Measurements from ENCODE around the gene LAMP5.

The LAMP5 gene

DNA sequence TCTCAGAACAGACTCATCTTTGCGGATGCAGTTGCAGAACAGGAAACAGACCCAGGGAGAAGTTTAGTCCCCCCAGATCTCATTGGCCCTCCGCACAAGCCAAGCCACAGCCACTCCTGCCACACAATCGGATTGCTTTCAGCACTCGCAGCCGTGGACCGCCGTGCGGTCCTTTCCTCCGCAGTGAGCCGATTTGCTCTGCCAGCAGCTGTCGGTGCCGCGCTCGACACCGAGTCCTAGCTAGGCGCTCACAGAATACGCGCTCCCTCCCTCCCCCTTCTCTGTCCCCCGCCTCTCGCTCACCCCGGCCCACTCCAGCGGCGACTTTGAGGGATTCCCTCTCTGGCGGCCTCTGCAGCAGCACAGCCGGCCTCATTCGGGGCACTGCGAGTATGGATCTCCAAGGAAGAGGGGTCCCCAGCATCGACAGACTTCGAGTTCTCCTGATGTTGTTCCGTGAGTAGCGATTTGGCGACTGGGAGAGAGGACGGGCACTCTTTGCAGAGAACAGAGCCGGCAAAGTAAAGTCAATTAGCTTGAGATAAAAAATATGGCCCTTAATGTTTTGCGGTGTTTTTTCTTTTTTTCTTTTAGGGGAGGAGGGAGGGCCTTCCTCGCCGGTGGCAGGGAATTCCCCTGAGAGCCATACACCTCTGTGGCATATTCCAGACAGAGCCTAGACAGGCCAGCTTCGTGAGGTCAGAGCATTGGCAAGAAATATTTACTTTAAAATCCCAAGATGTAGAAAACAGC lies at the start of gene LAMP5:
TSS of gene LAMP5 (plus strand) at position 130 of the 753 bp plus-strand sequence. CDS start at position 393, 263 bp downstream.
- CTCF ChIA-PET: no interaction called here
- Mint-ChIP-seq H3K27me3 (peaks cover 59% of the 10 kb centered on the region), H3K4me1 (no peaks in the 10 kb centered on the region), H3K36me3 (no peaks in the 10 kb centered on the region), H3K9me3 (no peaks in the 10 kb centered on the region), H3K27ac (peak within 1 kb of the TSS; percentile 49), H3K4me3 (no peak within 1 kb of the TSS)
- no peak for DNase-seq

DNA sequence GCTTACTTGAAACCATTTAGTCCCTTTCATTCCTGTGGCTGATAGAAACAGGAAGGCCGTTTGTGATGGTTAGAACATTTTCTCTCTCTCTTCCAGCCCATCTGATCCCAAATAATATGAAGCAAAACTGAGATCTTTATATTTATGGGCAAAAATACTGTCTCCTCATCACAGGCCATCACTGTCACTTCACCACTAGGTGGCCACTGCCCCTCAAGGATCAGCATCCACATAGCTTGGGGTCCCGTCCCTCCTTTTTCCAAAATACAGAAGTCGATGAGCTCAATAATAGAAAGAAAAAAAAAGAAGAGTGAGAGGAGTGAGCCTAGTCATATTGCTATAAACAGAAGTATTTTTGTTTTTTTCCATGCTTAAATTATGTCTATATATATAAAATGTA lies 46.4 kb upstream of the LAMP5 start:
- Mint-ChIP-seq H3K4me1 (no peaks in the 10 kb centered on the region), H3K36me3 (no peaks in the 10 kb centered on the region), H3K27me3 (no peaks in the 10 kb centered on the region), H3K9me3 (peaks cover 5% of the 10 kb centered on the region), H3K4me3 (no peak overlapping the region), H3K27ac (no peak overlapping the region)
- CTCF ChIA-PET: no interaction called here
- no peak for DNase-seq

GRCh38 chr20:9474835-9475415 lies 39.5 kb upstream of the LAMP5 start:
- CTCF ChIA-PET: no interaction called here
- DNase-seq: no peak
- Mint-ChIP-seq H3K4me3 (no peak overlapping the region), H3K36me3 (no peaks in the 10 kb centered on the region), H3K27ac (no peak overlapping the region), H3K4me1 (no peaks in the 10 kb centered on the region), H3K9me3 (no peaks in the 10 kb centered on the region), H3K27me3 (no peaks in the 10 kb centered on the region)

- H3K27me3 Mint-ChIP-seq: no peaks in the 10 kb centered on the region
- no peaks in the 10 kb centered on the region for H3K36me3 Mint-ChIP-seq
- CTCF ChIA-PET: no interaction called here
- no peaks in the 10 kb centered on the region for H3K4me1 Mint-ChIP-seq
- no peak for DNase-seq
- H3K9me3 Mint-ChIP-seq: no peaks in the 10 kb centered on the region
- H3K27ac Mint-ChIP-seq: no peak overlapping the region
- no peak overlapping the region for H3K4me3 Mint-ChIP-seq
Measured at GRCh38 chr20:9475456-9475855, 38.9 kb upstream of the LAMP5 start.

GRCh38 chr20:9476174-9476573 lies 38.2 kb upstream of the LAMP5 start:
- Mint-ChIP-seq H3K4me3 (no peak overlapping the region), H3K9me3 (no peaks in the 10 kb centered on the region), H3K27ac (no peak overlapping the region), H3K27me3 (no peaks in the 10 kb centered on the region), H3K36me3 (no peaks in the 10 kb centered on the region), H3K4me1 (no peaks in the 10 kb centered on the region)
- DNase-seq: no peak
- CTCF ChIA-PET: no interaction called here

DNA sequence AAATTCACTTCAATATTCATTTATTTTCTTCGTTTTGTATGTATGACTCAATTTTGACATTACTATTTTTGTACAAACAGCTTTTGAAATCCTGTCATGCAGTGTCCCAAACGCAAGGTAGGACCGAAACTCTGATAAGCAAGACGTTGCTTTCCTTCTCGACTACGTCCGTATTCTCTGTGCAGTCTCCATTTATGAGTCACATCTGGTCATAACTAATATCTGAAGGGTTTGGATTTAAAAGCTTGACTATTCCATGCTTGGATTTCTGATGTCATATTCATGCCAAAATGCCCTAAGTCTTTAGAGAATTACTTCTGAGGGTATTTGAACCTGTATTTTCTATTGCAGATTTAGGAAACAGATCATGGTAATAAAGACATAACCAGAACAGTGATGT lies 37.8 kb upstream of the LAMP5 start:
- Mint-ChIP-seq H3K27ac (no peak overlapping the region), H3K4me3 (no peak overlapping the region), H3K4me1 (no peaks in the 10 kb centered on the region), H3K27me3 (no peaks in the 10 kb centered on the region), H3K36me3 (no peaks in the 10 kb centered on the region), H3K9me3 (no peaks in the 10 kb centered on the region)
- no peak for DNase-seq
- CTCF ChIA-PET: no interaction called here

DNA sequence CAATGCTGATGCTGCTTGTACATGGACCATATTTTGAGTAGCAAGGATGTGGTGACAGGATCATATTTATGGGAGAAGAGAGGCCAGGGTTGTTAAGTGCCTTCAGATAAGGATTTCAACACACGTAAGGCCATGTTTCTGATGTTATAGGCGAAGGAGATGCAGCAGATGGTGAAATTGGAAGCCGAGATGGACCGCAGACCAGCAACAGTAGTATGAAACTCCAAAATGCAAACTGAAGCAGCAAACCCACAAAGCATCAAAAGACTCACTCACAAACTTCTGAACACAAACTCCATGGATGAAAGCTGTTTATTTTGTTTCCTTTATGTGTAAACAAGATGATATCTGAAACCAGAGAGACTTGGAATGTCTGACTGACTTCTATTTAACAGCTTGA lies 35.6 kb upstream of the LAMP5 start:
- DNase-seq: no peak
- Mint-ChIP-seq H3K4me3 (no peak overlapping the region), H3K36me3 (no peaks in the 10 kb centered on the region), H3K4me1 (no peaks in the 10 kb centered on the region), H3K27ac (no peak overlapping the region), H3K27me3 (no peaks in the 10 kb centered on the region), H3K9me3 (no peaks in the 10 kb centered on the region)
- CTCF ChIA-PET: no interaction called here

DNA sequence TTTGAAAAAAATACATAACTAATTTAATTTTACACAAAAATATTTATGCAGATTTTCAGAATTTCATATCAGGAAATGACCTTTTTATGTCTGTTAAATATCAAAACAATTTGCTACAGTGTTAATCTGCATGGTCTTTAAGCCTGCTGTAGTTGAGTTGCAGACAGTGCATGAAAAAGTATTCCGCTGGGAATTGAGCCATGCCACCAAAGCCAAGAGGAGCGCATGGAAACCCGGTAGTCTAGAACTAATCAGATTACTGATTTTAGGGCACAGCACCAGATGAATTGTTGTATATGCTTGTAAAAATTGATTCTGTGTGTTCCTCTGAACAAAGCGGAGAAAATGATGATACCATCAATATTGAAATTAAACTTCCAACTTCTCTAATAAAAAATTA lies 34.3 kb upstream of the LAMP5 start:
- Mint-ChIP-seq H3K27me3 (no peaks in the 10 kb centered on the region), H3K36me3 (no peaks in the 10 kb centered on the region), H3K9me3 (no peaks in the 10 kb centered on the region), H3K4me1 (no peaks in the 10 kb centered on the region), H3K27ac (no peak overlapping the region), H3K4me3 (no peak overlapping the region)
- no peak for DNase-seq
- CTCF ChIA-PET: no interaction called here

GRCh38 chr20:9482180-9482579 lies 32.2 kb upstream of the LAMP5 start:
- H3K27me3 Mint-ChIP-seq: no peaks in the 10 kb centered on the region
- no peaks in the 10 kb centered on the region for H3K36me3 Mint-ChIP-seq
- no peak overlapping the region for H3K27ac Mint-ChIP-seq
- DNase-seq: no peak
- no peaks in the 10 kb centered on the region for H3K4me1 Mint-ChIP-seq
- no peak overlapping the region for H3K4me3 Mint-ChIP-seq
- no peaks in the 10 kb centered on the region for H3K9me3 Mint-ChIP-seq
- CTCF ChIA-PET: no interaction called here

DNA sequence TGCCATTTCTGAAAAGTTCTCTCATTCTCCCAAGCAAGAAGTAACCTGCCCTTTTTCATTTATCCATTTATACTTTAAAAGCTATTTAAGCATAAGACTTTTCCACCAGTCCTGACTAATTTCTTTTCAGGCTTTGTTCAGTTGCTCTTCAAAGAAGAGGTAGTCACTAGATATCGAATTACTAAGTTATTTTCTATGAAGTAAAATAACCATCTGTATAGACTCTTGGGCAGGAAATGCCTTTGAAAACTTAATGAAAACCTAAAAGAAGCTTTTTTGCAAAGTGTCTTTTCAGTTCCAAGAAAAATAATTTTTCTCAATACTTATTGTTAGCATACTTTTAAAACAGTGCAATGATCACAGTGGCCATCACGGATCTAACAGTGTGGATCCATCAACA lies 31.3 kb upstream of the LAMP5 start:
- Mint-ChIP-seq H3K27me3 (no peaks in the 10 kb centered on the region), H3K36me3 (no peaks in the 10 kb centered on the region), H3K4me1 (no peaks in the 10 kb centered on the region), H3K4me3 (no peak overlapping the region), H3K9me3 (no peaks in the 10 kb centered on the region), H3K27ac (no peak overlapping the region)
- no peak for DNase-seq
- CTCF ChIA-PET: interaction anchor here (0.6 kb wide), 1 partner anchor 761 kb away, joined by 3 read pairs; no protein-coding TSS in a partner anchor

GRCh38 chr20:9485614-9486340 lies 28.6 kb upstream of the LAMP5 start:
- H3K27ac Mint-ChIP-seq: no peak overlapping the region
- CTCF ChIA-PET: no interaction called here
- H3K9me3 Mint-ChIP-seq: peaks cover 3% of the 10 kb centered on the region
- H3K36me3 Mint-ChIP-seq: no peaks in the 10 kb centered on the region
- H3K4me3 Mint-ChIP-seq: no peak overlapping the region
- no peaks in the 10 kb centered on the region for H3K4me1 Mint-ChIP-seq
- DNase-seq: no peak
- H3K27me3 Mint-ChIP-seq: no peaks in the 10 kb centered on the region

DNA sequence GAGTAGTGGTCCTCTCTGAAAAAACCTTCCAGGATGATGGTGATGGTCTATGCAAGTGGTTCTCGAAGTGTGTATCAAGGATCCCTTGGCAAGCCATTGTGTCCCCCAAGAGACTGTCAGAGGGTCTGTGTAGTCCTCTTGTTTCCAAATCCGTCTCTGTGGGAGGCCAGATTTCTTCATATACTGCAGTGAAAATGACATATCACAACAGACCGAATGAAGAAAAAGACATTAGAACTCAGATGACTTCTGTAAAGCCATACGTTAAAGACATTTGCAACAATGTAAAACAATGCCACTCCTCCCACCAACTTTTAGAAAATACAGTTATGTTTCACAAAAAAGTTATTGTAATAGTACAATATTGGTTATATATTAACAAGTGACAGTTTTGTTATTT lies 27.2 kb upstream of the LAMP5 start:
- no peaks in the 10 kb centered on the region for H3K27me3 Mint-ChIP-seq
- CTCF ChIA-PET: no interaction called here
- H3K4me1 Mint-ChIP-seq: no peaks in the 10 kb centered on the region
- H3K4me3 Mint-ChIP-seq: no peak overlapping the region
- H3K27ac Mint-ChIP-seq: no peak overlapping the region
- H3K36me3 Mint-ChIP-seq: no peaks in the 10 kb centered on the region
- no peak for DNase-seq
- H3K9me3 Mint-ChIP-seq: peaks cover 3% of the 10 kb centered on the region

DNA sequence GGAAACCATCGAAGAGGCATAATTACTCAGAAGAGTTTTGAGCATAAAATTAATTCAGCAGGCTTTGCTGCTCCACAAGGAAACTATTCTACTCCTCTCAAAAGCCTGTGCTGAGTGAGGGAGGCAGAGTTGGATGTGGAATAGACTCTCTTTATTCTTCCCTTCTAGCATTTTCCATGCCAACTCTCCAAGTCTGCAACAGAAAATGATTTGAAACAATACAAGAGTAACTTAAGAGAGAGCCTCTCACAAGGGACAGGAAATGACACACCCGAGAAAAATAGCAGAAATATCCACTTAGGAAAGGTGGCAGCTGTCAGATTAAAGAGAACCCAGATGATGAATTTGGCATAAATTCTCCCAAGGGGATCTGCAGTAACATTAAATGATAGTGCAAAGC lies 26.3 kb upstream of the LAMP5 start:
- CTCF ChIA-PET: no interaction called here
- Mint-ChIP-seq H3K4me3 (no peak overlapping the region), H3K9me3 (peaks cover 3% of the 10 kb centered on the region), H3K27ac (no peak overlapping the region), H3K36me3 (no peaks in the 10 kb centered on the region), H3K4me1 (no peaks in the 10 kb centered on the region), H3K27me3 (no peaks in the 10 kb centered on the region)
- DNase-seq: no peak

- CTCF ChIA-PET: no interaction called here
- no peaks in the 10 kb centered on the region for H3K4me1 Mint-ChIP-seq
- H3K27ac Mint-ChIP-seq: no peak overlapping the region
- peaks cover 5% of the 10 kb centered on the region for H3K9me3 Mint-ChIP-seq
- no peak overlapping the region for H3K4me3 Mint-ChIP-seq
- no peaks in the 10 kb centered on the region for H3K36me3 Mint-ChIP-seq
- no peaks in the 10 kb centered on the region for H3K27me3 Mint-ChIP-seq
- no peak for DNase-seq
Measured at GRCh38 chr20:9490161-9490560, 24.2 kb upstream of the LAMP5 start.

DNA sequence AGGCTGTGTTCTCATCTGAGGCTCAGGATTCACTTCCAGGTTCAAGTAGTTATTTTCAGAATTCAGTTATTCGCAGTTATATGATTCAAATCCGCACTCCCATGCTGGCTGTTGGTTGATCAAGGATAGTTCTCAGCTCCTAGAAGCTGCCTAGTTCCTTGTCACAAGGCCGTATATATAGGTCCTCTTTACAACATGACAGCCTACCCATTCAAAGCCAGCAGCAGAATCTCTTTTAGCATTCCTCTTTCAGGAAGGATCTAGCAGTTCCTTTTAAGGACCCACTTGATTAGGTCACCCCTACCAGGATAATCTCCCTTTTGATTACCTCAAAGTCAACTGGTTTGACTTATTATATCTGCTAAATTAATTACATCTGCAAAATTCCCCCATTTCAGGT lies 23.8 kb upstream of the LAMP5 start:
- H3K4me1 Mint-ChIP-seq: no peaks in the 10 kb centered on the region

More for the DNA sequence above, 23.8 kb upstream of the LAMP5 start:
- no peak for DNase-seq
- Mint-ChIP-seq H3K9me3 (peaks cover 7% of the 10 kb centered on the region), H3K36me3 (no peaks in the 10 kb centered on the region), H3K4me3 (no peak overlapping the region), H3K27me3 (no peaks in the 10 kb centered on the region), H3K27ac (no peak overlapping the region)
- CTCF ChIA-PET: no interaction called here

All from activated naive CD4-positive, alpha-beta T cell treated with anti-CD3 and anti-CD28 coated beads, Interleukin-2, amount 10 ng/mL, durations not matched to agents 7 days and 5 days (primary cell).